Lower leg skin (tissue), 3 donors: ENCODE measurements around the gene GNB5.

ENCODE experiments used
- POLR2A ChIP-seq, 2 donors: fragments of 450-650 bp; IDR thresholded peaks; one replicate each; pipeline ENCODE4 v1.6.1; 2016 to 2017; ENCODE audit warnings: antibody characterized with exemption in 2 of 2, mild to moderate bottlenecking in 1 of 2, moderate library complexity in 1 of 2
- TF ChIP-seq, protein P1 (sequence below), 3 donors: fragments of 450-650 bp; IDR thresholded peaks; one replicate each; pipeline ENCODE4 v1.5.1; 2016; ENCODE audit warnings: antibody characterized with exemption in 3 of 3, mild to moderate bottlenecking in 3 of 3, moderate library complexity in 2 of 3

DNA sequence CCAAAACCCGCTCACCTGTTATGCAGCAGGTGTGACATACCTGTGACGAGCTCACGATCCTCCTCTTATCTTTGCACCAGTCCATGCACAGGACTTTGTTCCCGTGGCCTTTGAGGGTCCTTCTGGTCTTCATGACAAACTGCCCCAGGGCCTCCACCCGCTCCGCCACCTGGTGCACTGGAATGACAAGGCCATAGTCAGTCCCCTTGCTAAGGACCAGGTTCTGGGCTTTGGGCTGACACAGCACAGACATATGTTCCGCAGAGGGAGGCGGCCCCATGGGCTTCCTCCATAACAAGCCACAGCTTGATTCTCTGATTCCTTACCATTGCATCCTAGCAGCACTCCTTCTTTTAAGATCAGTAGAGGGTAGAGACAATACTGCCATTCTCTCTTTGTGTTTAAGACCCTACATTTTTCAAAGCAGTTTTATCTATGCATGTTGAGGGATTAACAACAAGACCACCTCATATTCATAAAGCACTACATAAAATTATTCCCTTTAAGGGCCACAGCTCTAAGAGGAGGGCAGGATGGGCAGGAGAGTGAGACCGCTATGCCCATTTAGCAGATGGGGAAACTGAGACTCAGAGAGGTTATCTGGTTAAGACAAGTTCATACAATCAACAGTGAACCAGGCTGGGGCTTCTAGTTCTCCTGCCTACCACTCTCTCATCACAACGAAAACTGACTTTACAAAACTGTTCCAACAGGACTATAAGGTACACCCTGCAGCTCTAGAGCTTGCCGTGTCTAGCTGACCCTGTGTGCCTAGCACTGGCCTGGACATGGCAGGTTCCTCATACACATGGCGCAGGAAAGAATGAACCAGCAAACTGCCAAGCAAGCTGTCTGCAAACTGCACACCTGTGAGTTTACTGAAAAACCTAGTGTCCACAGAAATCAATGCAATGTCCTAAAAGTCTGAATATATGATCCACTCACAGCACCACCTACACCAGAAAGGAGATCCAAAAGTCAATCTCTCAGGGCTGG, 37.0 kb downstream of the GNB5 start:
- TF ChIP-seq, protein P1, sequence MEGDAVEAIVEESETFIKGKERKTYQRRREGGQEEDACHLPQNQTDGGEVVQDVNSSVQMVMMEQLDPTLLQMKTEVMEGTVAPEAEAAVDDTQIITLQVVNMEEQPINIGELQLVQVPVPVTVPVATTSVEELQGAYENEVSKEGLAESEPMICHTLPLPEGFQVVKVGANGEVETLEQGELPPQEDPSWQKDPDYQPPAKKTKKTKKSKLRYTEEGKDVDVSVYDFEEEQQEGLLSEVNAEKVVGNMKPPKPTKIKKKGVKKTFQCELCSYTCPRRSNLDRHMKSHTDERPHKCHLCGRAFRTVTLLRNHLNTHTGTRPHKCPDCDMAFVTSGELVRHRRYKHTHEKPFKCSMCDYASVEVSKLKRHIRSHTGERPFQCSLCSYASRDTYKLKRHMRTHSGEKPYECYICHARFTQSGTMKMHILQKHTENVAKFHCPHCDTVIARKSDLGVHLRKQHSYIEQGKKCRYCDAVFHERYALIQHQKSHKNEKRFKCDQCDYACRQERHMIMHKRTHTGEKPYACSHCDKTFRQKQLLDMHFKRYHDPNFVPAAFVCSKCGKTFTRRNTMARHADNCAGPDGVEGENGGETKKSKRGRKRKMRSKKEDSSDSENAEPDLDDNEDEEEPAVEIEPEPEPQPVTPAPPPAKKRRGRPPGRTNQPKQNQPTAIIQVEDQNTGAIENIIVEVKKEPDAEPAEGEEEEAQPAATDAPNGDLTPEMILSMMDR (IDR thresholded peaks at IDR 0.05), result no peak
- TF ChIP-seq POLR2A (IDR thresholded peaks at IDR 0.05), result no peak
